Stimulated activated naive B cell treated with anti-CD40 and anti-IgM and Interleukin-4, amounts not matched to agents 10 μg/mL and 1 μg/mL and 100 μg/mL, for 72 hours (primary cell): ENCODE results near the gene EEPD1.

Experiments used
- ATAC-seq, 2 donors: fragments of 150-1000 bp; cut with Tn5 transposase; replicated peaks; 2 replicates each; pipeline ENCODE4 v1.10.0; 2021; ENCODE audit warnings: moderate library complexity in 1 of 2
- DNase-seq: peaks from one replicate; pipeline ENCODE4 v3.0.0; 2021
- H3K27ac Mint-ChIP-seq: one replicate; pipeline ENCODE4 v1.8.0; 2022; ENCODE audit warnings: mild to moderate bottlenecking, mixed read lengths
- H3K27me3 Mint-ChIP-seq, 2 donors: one replicate each; pipeline ENCODE4 v1.8.0; 2022; ENCODE audit warnings: mixed read lengths in 2 of 2
- H3K36me3 Mint-ChIP-seq, 2 donors: one replicate each; pipeline ENCODE4 v1.8.0; 2022; ENCODE audit warnings: mixed read lengths in 2 of 2, mild to moderate bottlenecking in 1 of 2
- H3K4me1 Mint-ChIP-seq, 2 donors: one replicate each; pipeline ENCODE4 v1.8.0; 2022; ENCODE audit warnings: mixed read lengths in 2 of 2, mild to moderate bottlenecking in 1 of 2
- H3K4me3 Mint-ChIP-seq, 2 donors: one replicate each; pipeline ENCODE4 v1.8.0; 2022; ENCODE audit warnings: mild to moderate bottlenecking in 2 of 2, mixed read lengths in 2 of 2, moderate library complexity in 1 of 2
- H3K9me3 Mint-ChIP-seq, 2 donors: one replicate each; pipeline ENCODE4 v1.8.0; 2022; ENCODE audit warnings: mixed read lengths in 2 of 2, mild to moderate bottlenecking in 1 of 2

EEPD1 gene

DNA sequence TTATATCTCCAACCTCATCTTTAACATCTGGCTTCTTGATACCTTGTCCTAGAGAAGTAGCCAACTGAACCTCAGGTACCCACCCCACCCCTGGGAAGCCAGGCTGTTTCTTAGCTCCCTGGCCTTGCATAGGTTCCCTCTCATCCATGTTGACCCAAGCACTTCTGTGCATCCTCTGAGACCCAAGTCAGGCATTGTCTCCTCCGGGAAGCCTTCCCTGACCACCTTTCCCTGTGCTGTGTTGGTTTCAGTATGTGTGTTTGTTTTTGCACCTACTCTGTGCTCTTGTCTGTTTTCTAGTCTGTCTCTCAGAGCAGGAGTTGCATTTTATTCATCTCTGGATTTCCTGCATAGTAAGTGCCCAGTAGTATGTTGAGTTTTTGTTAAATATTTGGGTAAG, 143.2 kb downstream of the EEPD1 start:
- Mint-ChIP-seq H3K9me3 (no peaks in the 10 kb centered on the region), H3K36me3 (no peaks in the 10 kb centered on the region), H3K27ac (no peak overlapping the region), H3K4me1 (peaks cover 5 to 13% of the 10 kb centered on the region in 2 donors), H3K4me3 (no peak overlapping the region), H3K27me3 (peaks cover 11 to 12% of the 10 kb centered on the region in 2 donors)
- ATAC-seq (no peak), DNase-seq (no peak)

GRCh38 chr7:36297364-36298009, 144.4 kb downstream of the EEPD1 start:
- peaks cover under 1 to 2% of the 10 kb centered on the region in 2 donors for H3K27me3 Mint-ChIP-seq
- no peak overlapping the region for H3K27ac Mint-ChIP-seq
- peaks cover 0 to 1% of the 10 kb centered on the region in 2 donors for H3K4me1 Mint-ChIP-seq
- ATAC-seq (no peak), DNase-seq (no peak)
- no peaks in the 10 kb centered on the region for H3K9me3 Mint-ChIP-seq
- no peaks in the 10 kb centered on the region for H3K36me3 Mint-ChIP-seq
- no peak overlapping the region for H3K4me3 Mint-ChIP-seq

DNA sequence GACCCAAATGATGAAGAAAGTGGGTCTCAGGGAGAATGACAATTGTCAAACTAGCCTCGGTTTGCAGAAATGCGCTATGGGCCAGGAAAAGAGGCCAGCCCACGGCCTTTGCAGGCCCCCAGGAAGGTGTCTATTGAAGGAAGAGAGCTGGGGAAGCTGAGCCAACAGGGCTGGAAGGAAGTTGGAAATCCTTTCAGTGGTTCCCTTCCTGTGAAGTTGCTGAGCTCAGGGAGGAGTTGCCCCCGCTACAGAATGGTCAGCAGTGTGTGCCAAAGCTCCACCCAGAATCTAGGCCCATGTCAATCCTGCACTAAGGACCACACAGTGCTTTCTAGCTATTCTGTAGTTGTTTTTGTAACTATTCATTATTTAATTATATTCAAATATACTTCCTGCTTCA, 145.1 kb downstream of the EEPD1 start:
- ATAC-seq (no peak), DNase-seq (no peak)
- Mint-ChIP-seq H3K4me3 (no peak overlapping the region), H3K27ac (no peak overlapping the region), H3K36me3 (no peaks in the 10 kb centered on the region), H3K27me3 (no peaks in the 10 kb centered on the region), H3K9me3 (no peaks in the 10 kb centered on the region), H3K4me1 (no peaks in the 10 kb centered on the region)

- Mint-ChIP-seq H3K36me3 (no peaks in the 10 kb centered on the region), H3K4me3 (no peak overlapping the region), H3K27ac (no peak overlapping the region), H3K4me1 (no peaks in the 10 kb centered on the region), H3K27me3 (no peaks in the 10 kb centered on the region), H3K9me3 (no peaks in the 10 kb centered on the region)
- DNase-seq (no peak), ATAC-seq (no peak)
Observed at GRCh38 chr7:36299223-36299774, 146.2 kb downstream of the EEPD1 start.

DNA sequence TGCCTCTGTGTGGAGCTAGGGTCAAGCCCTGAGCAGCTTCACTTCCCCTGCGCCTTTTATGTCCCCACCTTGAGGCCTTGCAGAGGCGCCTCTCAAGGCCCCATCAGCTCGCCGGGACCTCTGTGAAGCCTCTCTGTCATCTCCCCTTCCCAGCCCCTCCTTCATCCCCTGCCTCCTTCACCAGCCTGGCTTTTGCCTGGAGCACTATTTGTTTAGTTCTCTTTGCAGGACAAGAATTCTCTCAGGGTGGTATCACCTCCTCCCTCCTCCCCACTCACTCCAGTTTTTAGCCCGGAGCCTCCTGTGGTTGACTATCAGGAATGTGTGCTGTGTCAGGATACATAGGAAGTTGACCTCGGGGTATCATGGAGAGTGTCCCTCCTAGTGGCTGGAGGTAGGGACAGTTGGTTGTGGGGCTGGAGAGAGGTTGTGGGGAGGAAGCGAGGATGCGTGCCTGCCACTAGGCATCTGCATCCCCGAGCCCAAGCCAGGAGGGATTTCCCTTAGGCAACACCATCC, 146.8 kb downstream of the EEPD1 start:
- no peak overlapping the region for H3K4me3 Mint-ChIP-seq
- no peaks in the 10 kb centered on the region for H3K27me3 Mint-ChIP-seq
- H3K9me3 Mint-ChIP-seq: no peaks in the 10 kb centered on the region
- no peaks in the 10 kb centered on the region for H3K36me3 Mint-ChIP-seq
- ATAC-seq: no peak
- H3K4me1 Mint-ChIP-seq: no peaks in the 10 kb centered on the region
- H3K27ac Mint-ChIP-seq: no peak overlapping the region
- DNase-seq: no peak

GRCh38 chr7:36300696-36301350, 147.8 kb downstream of the EEPD1 start:
- DNase-seq: no peak
- no peaks in the 10 kb centered on the region for H3K9me3 Mint-ChIP-seq
- no peaks in the 10 kb centered on the region for H3K36me3 Mint-ChIP-seq
- no peak for ATAC-seq
- no peak overlapping the region for H3K4me3 Mint-ChIP-seq
- no peaks in the 10 kb centered on the region for H3K27me3 Mint-ChIP-seq
- H3K4me1 Mint-ChIP-seq: no peaks in the 10 kb centered on the region
- H3K27ac Mint-ChIP-seq: no peak overlapping the region

DNA sequence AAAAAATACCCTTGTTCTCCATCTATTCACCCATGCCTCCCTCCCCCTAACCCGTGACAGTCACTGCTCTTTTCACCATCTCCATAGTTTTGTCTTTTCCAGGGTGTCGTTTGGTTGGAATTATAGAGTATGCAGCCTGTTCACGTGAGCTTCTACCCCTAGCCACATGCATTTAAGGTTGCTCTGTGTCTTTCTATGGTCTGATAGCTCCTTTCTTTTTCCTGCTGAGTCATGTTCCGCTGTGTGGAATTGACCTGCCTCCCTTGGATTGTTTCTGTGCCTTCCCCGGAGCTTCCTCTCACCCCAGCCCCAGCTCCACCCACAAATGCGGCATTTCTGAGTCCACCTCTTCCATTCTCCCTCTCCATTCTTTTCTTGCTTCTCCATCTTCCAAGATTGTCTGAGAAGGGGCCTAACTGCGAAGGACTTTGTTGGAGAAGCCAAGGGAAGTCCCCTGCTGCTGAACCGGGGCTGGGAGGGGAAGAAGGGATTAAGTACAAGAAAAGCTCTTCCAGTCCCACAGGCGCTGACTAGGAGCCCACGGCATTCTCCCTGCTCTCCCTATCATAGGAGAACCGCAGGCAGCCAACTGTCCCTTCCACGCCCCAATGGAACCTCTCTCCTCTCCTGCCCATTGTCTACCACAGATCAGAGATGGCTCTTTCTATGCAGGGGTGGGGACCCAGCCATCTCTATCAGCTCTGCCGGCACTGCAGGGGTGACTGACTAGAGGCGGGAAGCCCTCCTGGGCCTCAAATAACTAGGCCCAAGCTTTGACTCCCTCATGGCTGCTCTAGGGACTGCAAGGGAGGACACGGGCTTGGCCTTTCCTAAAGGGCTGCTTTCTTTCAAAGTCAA, 149.1 kb downstream of the EEPD1 start:
- no peak overlapping the region for H3K4me3 Mint-ChIP-seq
- peaks cover 0 to 3% of the 10 kb centered on the region in 2 donors for H3K27me3 Mint-ChIP-seq
- no peak overlapping the region for H3K27ac Mint-ChIP-seq
- ATAC-seq: no peak
- H3K36me3 Mint-ChIP-seq: no peaks in the 10 kb centered on the region
- no peaks in the 10 kb centered on the region for H3K4me1 Mint-ChIP-seq
- no peak for DNase-seq
- H3K9me3 Mint-ChIP-seq: no peaks in the 10 kb centered on the region

DNA sequence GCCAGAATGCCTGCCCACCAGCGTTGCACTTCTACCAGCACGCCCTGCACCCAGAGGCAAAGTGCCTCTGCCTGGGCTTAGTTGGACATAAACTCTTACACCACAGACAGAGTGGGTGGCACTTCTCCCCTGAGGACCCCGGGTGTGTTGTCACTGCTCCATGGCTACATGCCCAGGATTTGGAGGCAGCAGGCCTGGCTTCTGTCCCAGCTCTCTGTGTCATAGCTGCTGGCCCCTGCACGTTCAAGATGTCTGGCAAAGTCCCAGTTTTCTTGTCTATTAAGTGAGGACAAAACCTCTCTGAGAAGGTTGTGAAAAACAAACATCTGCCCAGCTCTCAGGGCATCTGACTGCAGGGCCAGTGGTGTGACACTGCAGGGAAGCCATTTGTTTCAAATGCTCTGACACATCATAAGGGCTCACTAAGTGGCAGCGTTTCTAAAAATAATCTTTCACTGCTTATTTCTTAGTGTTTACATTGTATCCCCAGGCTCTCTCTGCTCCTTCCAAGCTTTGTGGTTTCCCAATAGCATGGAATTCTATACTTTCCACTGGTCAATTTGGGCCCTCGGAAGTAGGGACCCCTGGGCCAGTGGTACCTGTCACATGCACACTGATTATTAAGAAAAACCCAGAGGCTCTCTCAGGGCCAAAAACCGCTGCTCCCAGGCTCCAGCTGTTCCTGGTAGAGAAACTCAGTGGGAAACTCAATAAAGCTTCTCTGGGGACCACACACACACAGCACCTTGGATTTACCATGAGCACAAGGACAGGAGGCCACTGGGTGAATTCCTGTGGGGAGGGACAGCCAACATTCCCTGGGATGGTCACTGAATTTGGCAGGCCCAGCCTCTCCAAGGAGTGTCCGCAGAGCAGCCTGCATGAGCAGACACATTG, 150.4 kb downstream of the EEPD1 start:
- Mint-ChIP-seq H3K9me3 (no peaks in the 10 kb centered on the region), H3K4me1 (no peaks in the 10 kb centered on the region), H3K4me3 (no peak overlapping the region), H3K27me3 (peaks cover 0 to 3% of the 10 kb centered on the region in 2 donors), H3K36me3 (no peaks in the 10 kb centered on the region), H3K27ac (no peak overlapping the region)
- DNase-seq (no peak), ATAC-seq (no peak)

DNA sequence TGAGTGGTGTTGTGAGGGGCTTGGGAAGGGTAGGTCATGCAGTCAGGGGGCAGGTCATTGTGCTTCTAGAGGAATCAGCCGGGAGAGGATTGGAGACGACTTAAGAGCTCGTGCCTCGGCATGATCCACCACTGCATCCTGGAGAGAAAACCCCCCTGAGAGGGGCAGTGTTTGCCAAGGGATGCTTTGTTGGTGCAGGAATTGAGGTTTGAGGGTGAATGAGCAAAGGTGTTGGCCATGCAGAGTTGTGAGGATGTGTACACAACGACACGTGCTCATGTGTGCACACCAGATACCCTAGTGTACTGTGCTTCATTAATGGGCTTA, 151.0 kb downstream of the EEPD1 start:
- Mint-ChIP-seq H3K27me3 (peaks cover 0 to 3% of the 10 kb centered on the region in 2 donors), H3K4me3 (no peak overlapping the region), H3K4me1 (no peaks in the 10 kb centered on the region), H3K27ac (no peak overlapping the region), H3K9me3 (no peaks in the 10 kb centered on the region), H3K36me3 (no peaks in the 10 kb centered on the region)
- no peak for ATAC-seq
- no peak for DNase-seq

DNA sequence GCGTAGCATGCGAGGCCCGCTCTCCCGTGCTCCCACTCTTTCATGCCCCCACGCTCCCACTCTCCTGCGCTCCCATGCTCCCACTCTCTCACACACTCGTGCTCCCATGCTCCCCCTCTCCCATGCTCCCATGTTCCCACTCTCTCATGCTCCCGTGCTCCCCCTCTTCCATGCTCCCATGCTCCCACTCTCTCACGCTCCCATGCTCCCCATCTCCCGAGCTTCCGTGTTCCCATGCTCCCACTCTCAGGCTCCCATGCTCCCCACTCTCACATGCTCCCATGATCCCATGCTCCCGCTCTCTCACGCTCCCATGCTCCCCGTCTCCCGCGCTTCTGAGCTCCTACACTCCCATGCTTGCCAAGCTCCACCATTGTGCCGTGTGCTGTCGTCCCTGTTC, 152.2 kb downstream of the EEPD1 start:
- no peak overlapping the region for H3K27ac Mint-ChIP-seq
- DNase-seq (no peak), ATAC-seq (no peak)
- no peaks in the 10 kb centered on the region for H3K36me3 Mint-ChIP-seq
- no peaks in the 10 kb centered on the region for H3K9me3 Mint-ChIP-seq
- H3K4me3 Mint-ChIP-seq: no peak overlapping the region
- peaks cover 0 to 3% of the 10 kb centered on the region in 2 donors for H3K27me3 Mint-ChIP-seq
- H3K4me1 Mint-ChIP-seq: no peaks in the 10 kb centered on the region

DNA sequence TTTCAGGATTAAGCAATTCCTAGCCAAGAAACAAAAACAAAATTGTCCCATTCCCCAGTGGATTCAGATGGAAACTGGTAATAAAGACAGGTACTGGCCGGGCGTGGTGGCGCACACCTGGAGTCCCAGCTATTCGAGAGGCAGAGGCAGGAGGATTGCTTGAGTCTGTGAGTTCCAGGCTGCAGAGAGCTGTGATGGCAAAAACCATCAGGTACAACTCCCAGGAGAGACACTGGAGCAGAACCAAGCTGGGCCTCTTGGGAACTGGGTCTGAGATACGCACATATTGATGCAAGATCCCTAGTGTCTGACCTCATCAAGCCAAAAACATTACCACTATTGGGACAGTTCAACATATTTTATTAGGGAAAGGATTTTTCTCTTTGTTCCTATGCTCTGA, 152.6 kb downstream of the EEPD1 start:
- H3K9me3 Mint-ChIP-seq: no peaks in the 10 kb centered on the region
- H3K27me3 Mint-ChIP-seq: peaks cover 0 to 3% of the 10 kb centered on the region in 2 donors
- no peaks in the 10 kb centered on the region for H3K4me1 Mint-ChIP-seq
- no peak overlapping the region for H3K4me3 Mint-ChIP-seq
- H3K36me3 Mint-ChIP-seq: no peaks in the 10 kb centered on the region
- DNase-seq: no peak
- no peak for ATAC-seq
- H3K27ac Mint-ChIP-seq: no peak overlapping the region

DNA sequence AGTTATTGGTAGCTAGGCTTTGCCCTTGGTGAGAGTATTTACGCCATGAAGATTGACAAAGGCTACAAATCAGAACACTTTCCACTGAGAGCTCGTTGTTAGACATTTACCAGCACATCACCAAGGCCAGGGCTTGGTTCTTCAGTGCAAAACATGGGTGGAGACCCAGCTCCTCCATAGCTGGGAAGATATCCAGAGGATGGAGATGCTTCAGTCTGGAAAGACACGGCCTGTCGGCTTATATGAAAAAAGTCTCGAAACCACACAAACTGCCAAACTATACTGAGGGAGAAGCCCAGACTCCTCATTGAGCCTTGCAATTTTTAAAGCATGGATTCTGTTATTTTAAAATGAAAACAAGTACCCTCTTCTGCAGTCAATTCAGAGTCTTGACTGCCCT, 153.2 kb downstream of the EEPD1 start:
- no peak for ATAC-seq
- Mint-ChIP-seq H3K9me3 (no peaks in the 10 kb centered on the region), H3K27ac (no peak overlapping the region), H3K36me3 (no peaks in the 10 kb centered on the region), H3K4me1 (no peaks in the 10 kb centered on the region), H3K4me3 (no peak overlapping the region), H3K27me3 (peaks cover 0 to 3% of the 10 kb centered on the region in 2 donors)
- DNase-seq: no peak

DNA sequence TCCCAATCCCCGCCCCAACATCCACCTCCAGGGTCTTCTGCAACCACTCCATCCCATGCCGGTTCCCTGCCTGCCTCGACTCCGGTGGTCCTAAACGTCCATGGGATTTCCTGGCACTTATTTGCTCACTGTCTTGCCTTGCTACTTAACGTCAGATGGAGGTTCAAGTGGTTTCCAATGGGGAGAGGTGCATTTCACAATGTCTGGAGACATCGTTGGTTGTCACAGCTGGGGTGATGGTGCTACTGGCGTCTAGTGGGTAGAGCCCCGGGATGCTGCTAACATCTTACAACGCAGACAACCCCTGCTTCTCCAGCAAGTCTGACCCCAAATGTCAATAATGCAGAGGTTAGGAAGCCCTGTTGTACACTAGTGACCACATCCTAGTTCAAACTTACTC, 153.7 kb downstream of the EEPD1 start:
- no peak overlapping the region for H3K27ac Mint-ChIP-seq
- no peaks in the 10 kb centered on the region for H3K9me3 Mint-ChIP-seq
- H3K27me3 Mint-ChIP-seq: peaks cover 0 to 3% of the 10 kb centered on the region in 2 donors
- ATAC-seq (no peak), DNase-seq (no peak)
- H3K36me3 Mint-ChIP-seq: no peaks in the 10 kb centered on the region
- no peak overlapping the region for H3K4me3 Mint-ChIP-seq
- no peaks in the 10 kb centered on the region for H3K4me1 Mint-ChIP-seq

GRCh38 chr7:36308031-36308430, 155.0 kb downstream of the EEPD1 start:
- Mint-ChIP-seq H3K4me3 (no peak overlapping the region), H3K9me3 (no peaks in the 10 kb centered on the region), H3K4me1 (no peaks in the 10 kb centered on the region), H3K27ac (no peak overlapping the region), H3K36me3 (no peaks in the 10 kb centered on the region), H3K27me3 (peaks cover 2 to 3% of the 10 kb centered on the region in 2 donors)
- ATAC-seq (no peak), DNase-seq (no peak)
